ENCODE data around the gene TDP1. TPM values are rescaled to one million over a fixed set of nuclear protein-coding genes. Genes with fewer than 3 reads are reported as not detected.

TDP1 gene
- total and polyA plus RNA-seq, 2 experiments from 2014 or later: 23.0 to 63.6 TPM

GRCh38 chr14:90003526-90004307, 48.0 kb downstream of the TDP1 start:
- Mint-ChIP-seq H3K36me3 (ENCODE audit: low read depth) (peaks cover 20% of the 10 kb centered on the region; the same call in 2 of the 3 replicates), H3K27me3 (ENCODE audit: insufficient read depth, low read depth, poor library complexity) (peaks cover 2% of the 10 kb centered on the region), H3K9me3 (no peaks in the 10 kb centered on the region), H3K27ac (no peak overlapping the region), H3K4me3 (no peak overlapping the region), H3K4me1 (no peaks in the 10 kb centered on the region)
- TF ChIP-seq JUNB (IDR thresholded peaks at IDR 0.05; ENCODE audit: unreplicated experiment) (no peak), ETS1 (IDR thresholded peaks at IDR 0.05) (no peak), POLR2AphosphoS5 (IDR thresholded peaks at IDR 0.05; ENCODE audit: low read depth) (no peak), EZH2 (IDR thresholded peaks at IDR 0.05; ENCODE audit: low read depth, unreplicated experiment) (no peak), REST (IDR thresholded peaks at IDR 0.05; ENCODE audit: unreplicated experiment) (no peak), EZH2phosphoT487 (IDR thresholded peaks at IDR 0.05; ENCODE audit: unreplicated experiment) (no peak), NANOG (IDR thresholded peaks at IDR 0.05; ENCODE audit: borderline replicate concordance) (no peak), STAT1 (IDR thresholded peaks at IDR 0.05; ENCODE audit: unreplicated experiment) (no peak), ZNF331 (CRISPR knock-in tag; IDR thresholded peaks at IDR 0.05; ENCODE audit: low read depth) (no peak)
- Histone ChIP-seq H3K4me1 (ENCODE audit: insufficient read depth) (no peaks in the 10 kb centered on the region), H3K79me2 (replicated peaks; ENCODE audit: insufficient read depth) (no peaks in the 10 kb centered on the region), H3K36me3 (ENCODE audit: insufficient read depth) (peaks cover 8% of the 10 kb centered on the region), H3K4me3 (no peak overlapping the region), H4K20me1 (replicated peaks; ENCODE audit: insufficient read depth) (no peaks in the 10 kb centered on the region; the same call in none of the 2 replicates), H3K27me3 (ENCODE audit: insufficient read depth) (no peaks in the 10 kb centered on the region), H3K9me2 (ENCODE audit: insufficient read depth) (no peaks in the 10 kb centered on the region), H3K4me2 (no peak overlapping the region), H2AFZ (no peak overlapping the region), H3K27ac (ENCODE audit: low read depth) (no peak overlapping the region), H3F3A (replicated peaks; ENCODE audit: low read depth) (no peaks in the 10 kb centered on the region)
- DNase-seq (ENCODE audit: low spot score) (no peak), ATAC-seq (no peak)

- ATAC-seq: no peak
- no peaks in the 10 kb centered on the region for H3K4me1 Mint-ChIP-seq
- Histone ChIP-seq H3K27me3 (ENCODE audit: insufficient read depth) (no peaks in the 10 kb centered on the region), H3K4me1 (ENCODE audit: insufficient read depth) (no peaks in the 10 kb centered on the region), H3K27ac (ENCODE audit: low read depth) (no peak overlapping the region), H3K79me2 (replicated peaks; ENCODE audit: insufficient read depth) (no peaks in the 10 kb centered on the region), H2AFZ (no peak overlapping the region), H4K20me1 (replicated peaks; ENCODE audit: insufficient read depth) (no peaks in the 10 kb centered on the region; the same call in none of the 2 replicates), H3K4me2 (no peak overlapping the region), H3K4me3 (no peak overlapping the region), H3F3A (replicated peaks; ENCODE audit: low read depth) (no peaks in the 10 kb centered on the region), H3K9me2 (ENCODE audit: insufficient read depth) (no peaks in the 10 kb centered on the region), H3K36me3 (ENCODE audit: insufficient read depth) (peaks cover 12% of the 10 kb centered on the region)
- peaks cover 2% of the 10 kb centered on the region for H3K27me3 Mint-ChIP-seq (ENCODE audit: insufficient read depth, low read depth, poor library complexity)
- H3K27ac Mint-ChIP-seq: no peak overlapping the region
- H3K4me3 Mint-ChIP-seq: no peak overlapping the region
- no peak for DNase-seq (ENCODE audit: low spot score)
- TF ChIP-seq ETS1 (IDR thresholded peaks at IDR 0.05) (no peak), ZNF114 (CRISPR knock-in tag; IDR thresholded peaks at IDR 0.05) (no peak), CTCF (conservative IDR thresholded peaks at IDR 0.05; ENCODE audit: low read depth in 2 of 2) (no peak), EZH2phosphoT487 (IDR thresholded peaks at IDR 0.05; ENCODE audit: unreplicated experiment) (no peak), STAT1 (IDR thresholded peaks at IDR 0.05; ENCODE audit: unreplicated experiment) (no peak)
- no peaks in the 10 kb centered on the region for H3K9me3 Mint-ChIP-seq
- peaks cover 29% of the 10 kb centered on the region for H3K36me3 Mint-ChIP-seq (ENCODE audit: low read depth)
Measured at GRCh38 chr14:90005441-90005840, 49.7 kb downstream of the TDP1 start.
